ENCODE results near the gene FEN1. TPM values are rescaled to one million over a fixed set of nuclear protein-coding genes. Genes with fewer than 3 reads are reported as not detected.

Gene FEN1
- total and polyA plus RNA-seq, 2 of the 13 experiments (the other 11 are each of a cell fraction or from before 2014, with no cell fraction given): 12.4 to 102 TPM

GRCh38 chr11:61816736-61817455, 24.2 kb downstream of the FEN1 start, which contains the start of gene FADS1 (continued):
- TF ChIP-seq RARG (CRISPR knock-in tag; IDR thresholded peaks at IDR 0.05; ENCODE audit: low read depth) (0 out of 2 replicates have a peak, but pooled peaks have one; percentile 51), ZIK1 (CRISPR knock-in tag; IDR thresholded peaks at IDR 0.05; ENCODE audit: borderline replicate concordance, low read depth) (peak; percentile 96), ZNF781 (CRISPR knock-in tag; IDR thresholded peaks at IDR 0.05; ENCODE audit: borderline replicate concordance, not compliant biosample characterization) (no peak), ZNF501 (CRISPR knock-in tag; IDR thresholded peaks at IDR 0.05) (peak; percentile 58), ZNF12 (CRISPR knock-in tag; IDR thresholded peaks at IDR 0.05) (0 out of 2 replicates have a peak, but pooled peaks have one; percentile 68), ARNT2 (CRISPR knock-in tag; IDR thresholded peaks at IDR 0.05; ENCODE audit: low read depth) (peak; percentile 97; the same call in 1 of the 2 replicates), ARHGAP35 (CRISPR knock-in tag; IDR thresholded peaks at IDR 0.05; ENCODE audit: borderline replicate concordance) (no peak), ZFP37 (CRISPR knock-in tag; IDR thresholded peaks at IDR 0.05; ENCODE audit: borderline replicate concordance) (0 out of 2 replicates have a peak, but pooled peaks have one; percentile 25), JDP2 (CRISPR knock-in tag; IDR thresholded peaks at IDR 0.05; ENCODE audit: borderline replicate concordance) (no peak; the same call in 1 of the 2 replicates), MATR3 (CRISPR knock-in tag; IDR thresholded peaks at IDR 0.05) (no peak), ZNF235 (CRISPR knock-in tag; IDR thresholded peaks at IDR 0.05; ENCODE audit: borderline replicate concordance) (peak; percentile 95; the same call in 1 of the 2 replicates), MEIS1 (CRISPR knock-in tag; IDR thresholded peaks at IDR 0.05; ENCODE audit: borderline replicate concordance) (peak; percentile 96), ZNF256 (CRISPR knock-in tag; conservative IDR thresholded peaks at IDR 0.05) (peak; percentile 51; the same call in 1 of the 2 replicates), XBP1 (CRISPR knock-in tag; IDR thresholded peaks at IDR 0.05) (0 out of 2 replicates have a peak, but pooled peaks have one; percentile 25), TAF1 (CRISPR knock-in tag; IDR thresholded peaks at IDR 0.05) (peak; percentile 55), KDM5B (CRISPR knock-in tag; IDR thresholded peaks at IDR 0.05; ENCODE audit: borderline replicate concordance) (peak; percentile 87; the same call in 1 of the 2 replicates), ZMYM2 (CRISPR knock-in tag; IDR thresholded peaks at IDR 0.05) (peak; percentile 39; the same call in 1 of the 2 replicates), ZNF24 (IDR thresholded peaks at IDR 0.05) (0 out of 2 replicates have a peak, but pooled peaks have one; percentile 12), CENPT (CRISPR knock-in tag; IDR thresholded peaks at IDR 0.05; ENCODE audit: low read depth) (peak; percentile 74; the same call in 1 of the 2 replicates), SOX6 (IDR thresholded peaks at IDR 0.05) (no peak), SOX6 (CRISPR knock-in tag; IDR thresholded peaks at IDR 0.05) (peak; percentile 74), ZNF850 (CRISPR knock-in tag; conservative IDR thresholded peaks at IDR 0.05) (no peak), KDM1A (CRISPR knock-in tag; IDR thresholded peaks at IDR 0.05) (peak; percentile 56; the same call in 1 of the 2 replicates), SIX4 (CRISPR knock-in tag; IDR thresholded peaks at IDR 0.05) (peak; percentile 38; the same call in 1 of the 2 replicates), GATAD1 (CRISPR knock-in tag; IDR thresholded peaks at IDR 0.05) (peak; percentile 85), ZNF264 (CRISPR knock-in tag; IDR thresholded peaks at IDR 0.05) (no peak; the same call in 1 of the 2 replicates), NKX3-1 (CRISPR knock-in tag; IDR thresholded peaks at IDR 0.05) (peak; percentile 36), ZNF205 (CRISPR knock-in tag; IDR thresholded peaks at IDR 0.05) (peak; percentile 80; the same call in 1 of the 2 replicates), ZNF512 (CRISPR knock-in tag; IDR thresholded peaks at IDR 0.05) (no peak), ELF1 (CRISPR knock-in tag; IDR thresholded peaks at IDR 0.05) (peak; percentile 75)
